Measurements from ENCODE around the gene MATK. TPM values are rescaled to one million over a fixed set of nuclear protein-coding genes. Genes with fewer than 3 reads are reported as not detected.

The MATK gene
- total and polyA plus RNA-seq, 10 of the 15 experiments (the other 5 are each of a cell fraction or from before 2014, with no cell fraction given): 0.24 to 2.2 (median 1.1) TPM; not detected in 2

DNA sequence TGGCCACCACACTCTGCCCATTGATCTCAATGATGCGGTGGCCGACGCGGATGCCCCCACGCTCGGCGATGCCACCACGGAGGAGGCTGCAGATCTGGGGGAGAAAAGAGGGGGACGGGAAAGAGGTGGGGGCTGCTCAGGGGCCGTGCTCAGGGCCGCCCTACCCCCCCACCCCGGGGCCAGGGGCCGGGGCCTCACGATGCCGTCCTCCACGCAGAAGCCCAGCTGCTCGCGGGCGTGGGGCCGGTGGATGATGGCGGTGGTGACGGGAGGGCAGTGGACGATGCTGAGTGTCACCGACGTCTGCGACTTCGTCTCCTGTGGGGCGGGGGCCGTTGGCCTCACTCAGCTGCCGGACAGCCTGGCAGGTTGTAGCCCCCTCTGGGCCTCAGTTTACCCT lies 34.9 kb downstream of the MATK start:
- Histone ChIP-seq H3K4me1 (ENCODE audit: control insufficient read depth, insufficient read depth, low read length) (no peaks in the 10 kb centered on the region), H2AFZ (ENCODE audit: control insufficient read depth, low read depth, low read length) (no peak overlapping the region), H4K20me1 (ENCODE audit: control insufficient read depth, insufficient read depth) (no peaks in the 10 kb centered on the region), H3K27me3 (replicated peaks in 1 of 2; ENCODE audit: control insufficient read depth in 2 of 2, insufficient read depth in 2 of 2, low read length in 1 of 2) (no peaks in the 10 kb centered on the region), H3K4me3 (no peak overlapping the region), H3K36me3 (ENCODE audit: control insufficient read depth in 2 of 2, insufficient read depth in 2 of 2, low read length in 1 of 2) (peaks cover 0 to 5% of the 10 kb centered on the region in 2 experiments; a peak in 1 of 4 replicates), H3K27ac (ENCODE audit: control insufficient read depth, insufficient read depth) (no peak overlapping the region), H3K4me2 (ENCODE audit: control insufficient read depth, insufficient read depth) (no peak overlapping the region), H3K9me3 (replicated peaks; ENCODE audit: control insufficient read depth, insufficient read depth, low read length) (no peaks in the 10 kb centered on the region), H3K79me2 (ENCODE audit: control insufficient read depth, insufficient read depth, low read length) (no peaks in the 10 kb centered on the region), H3K9ac (ENCODE audit: control insufficient read depth, insufficient read depth, low read length) (no peak overlapping the region)
- no peak for ATAC-seq
- no peak for FAIRE-seq
- RAD21 ChIA-PET (ENCODE audit: unreplicated experiment): no interaction called here
- POLR2A ChIA-PET: no interaction called here
- SMC1A ChIA-PET (ENCODE audit: uncharacterized antibody, unreplicated experiment): no interaction called here
- no peak for DNase-seq (ENCODE audit: low read depth, low spot score)
- TF ChIP-seq RELA (IDR thresholded peaks at IDR 0.05; ENCODE audit: borderline replicate concordance, partially characterized antibody): no peak
- TF ChIP-seq CHD1 (IDR thresholded peaks at IDR 0.05; ENCODE audit: low read depth, low read length): no peak
- no peak for TF ChIP-seq SP1 (IDR thresholded peaks at IDR 0.05; ENCODE audit: low read depth, low read length)
- no peak for TF ChIP-seq ZBED1 (IDR thresholded peaks at IDR 0.05; ENCODE audit: borderline replicate concordance)
- TF ChIP-seq MTA3 (IDR thresholded peaks at IDR 0.05; ENCODE audit: borderline replicate concordance, low read length): no peak
- no peak for TF ChIP-seq PAX5 (IDR thresholded peaks at IDR 0.05; ENCODE audit: borderline replicate concordance, low read depth, low read length)
- TF ChIP-seq, protein P1, sequence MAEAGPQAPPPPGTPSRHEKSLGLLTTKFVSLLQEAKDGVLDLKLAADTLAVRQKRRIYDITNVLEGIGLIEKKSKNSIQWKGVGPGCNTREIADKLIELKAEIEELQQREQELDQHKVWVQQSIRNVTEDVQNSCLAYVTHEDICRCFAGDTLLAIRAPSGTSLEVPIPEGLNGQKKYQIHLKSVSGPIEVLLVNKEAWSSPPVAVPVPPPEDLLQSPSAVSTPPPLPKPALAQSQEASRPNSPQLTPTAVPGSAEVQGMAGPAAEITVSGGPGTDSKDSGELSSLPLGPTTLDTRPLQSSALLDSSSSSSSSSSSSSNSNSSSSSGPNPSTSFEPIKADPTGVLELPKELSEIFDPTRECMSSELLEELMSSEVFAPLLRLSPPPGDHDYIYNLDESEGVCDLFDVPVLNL (IDR thresholded peaks at IDR 0.05; ENCODE audit: low read depth, low read length): no peak
- TF ChIP-seq BRCA1 (IDR thresholded peaks at IDR 0.05; ENCODE audit: low read depth, low read length): no peak
- TF ChIP-seq IRF4 (IDR thresholded peaks at IDR 0.05; ENCODE audit: low read depth, low read length): no peak
- no peak for TF ChIP-seq HDGF (IDR thresholded peaks at IDR 0.05)
- TF ChIP-seq ZNF217 (IDR thresholded peaks at IDR 0.05): no peak
- no peak for TF ChIP-seq ZNF622 (IDR thresholded peaks at IDR 0.05)
- TF ChIP-seq RBBP5 (conservative IDR thresholded peaks at IDR 0.05): no peak
- TF ChIP-seq, protein P2, sequence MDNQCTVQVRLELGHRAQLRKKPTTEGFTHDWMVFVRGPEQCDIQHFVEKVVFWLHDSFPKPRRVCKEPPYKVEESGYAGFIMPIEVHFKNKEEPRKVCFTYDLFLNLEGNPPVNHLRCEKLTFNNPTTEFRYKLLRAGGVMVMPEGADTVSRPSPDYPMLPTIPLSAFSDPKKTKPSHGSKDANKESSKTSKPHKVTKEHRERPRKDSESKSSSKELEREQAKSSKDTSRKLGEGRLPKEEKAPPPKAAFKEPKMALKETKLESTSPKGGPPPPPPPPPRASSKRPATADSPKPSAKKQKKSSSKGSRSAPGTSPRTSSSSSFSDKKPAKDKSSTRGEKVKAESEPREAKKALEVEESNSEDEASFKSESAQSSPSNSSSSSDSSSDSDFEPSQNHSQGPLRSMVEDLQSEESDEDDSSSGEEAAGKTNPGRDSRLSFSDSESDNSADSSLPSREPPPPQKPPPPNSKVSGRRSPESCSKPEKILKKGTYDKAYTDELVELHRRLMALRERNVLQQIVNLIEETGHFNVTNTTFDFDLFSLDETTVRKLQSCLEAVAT (IDR thresholded peaks at IDR 0.05): no peak
- TF ChIP-seq TBL1XR1 (IDR thresholded peaks at IDR 0.05; ENCODE audit: low read depth, low read length): no peak
- TF ChIP-seq CHD2 (IDR thresholded peaks at IDR 0.05; ENCODE audit: borderline replicate concordance, low read depth, low read length): no peak
- no peak for TF ChIP-seq RCOR1 (conservative IDR thresholded peaks at IDR 0.05; ENCODE audit: low read depth, low read length)
- CTCF ChIA-PET: no interaction called here
- 96% methylated on average over 8 of the region's 30 CpGs for WGBS (ENCODE audit: insufficient coverage, insufficient replicate concordance, low lambda C conversion rate, missing lambda C conversion rate)
- in situ Hi-C loops (cut with MboI): no loop called here
- BruUV-seq (replicated peaks): no TSS peak
- intact Hi-C loops (cut with micrococcal nuclease; ENCODE audit: unreplicated experiment): no loop called here

All from GM12878 (cell line).